Measurements from ENCODE around the gene GNAS.

GNAS gene

GRCh38 chr20:58868795-58869194 lies 16.3 kb downstream of the GNAS start:
- no peak overlapping the region for H3K27ac ChIP-seq
- no peak for TF ChIP-seq ZFX (IDR thresholded peaks at IDR 0.05)

GRCh38 chr20:58869662-58870227 lies 17.2 kb downstream of the GNAS start:
- TF ChIP-seq ZFX (IDR thresholded peaks at IDR 0.05) (no peak), CTCF (conservative IDR thresholded peaks at IDR 0.05) (no peak)
- H3K27ac ChIP-seq: no peak overlapping the region

- peak; percentile 94 for TF ChIP-seq CTCF (conservative IDR thresholded peaks at IDR 0.05)
- no peak for TF ChIP-seq ZFX (IDR thresholded peaks at IDR 0.05)
- H3K27ac ChIP-seq: no peak overlapping the region
Measured at GRCh38 chr20:58870293-58871014, 17.9 kb downstream of the GNAS start.

- no peak for TF ChIP-seq CTCF (conservative IDR thresholded peaks at IDR 0.05)
- no peak for TF ChIP-seq ZFX (IDR thresholded peaks at IDR 0.05)
- no peak overlapping the region for H3K27ac ChIP-seq
Measured at GRCh38 chr20:58871533-58872102, 19.1 kb downstream of the GNAS start.

GRCh38 chr20:58874469-58874868 lies 22.0 kb downstream of the GNAS start:
- H3K27ac ChIP-seq: no peak overlapping the region
- TF ChIP-seq CTCF (conservative IDR thresholded peaks at IDR 0.05): no peak
- no peak for TF ChIP-seq ZFX (IDR thresholded peaks at IDR 0.05)

- no peak overlapping the region for H3K27ac ChIP-seq
- TF ChIP-seq CTCF (conservative IDR thresholded peaks at IDR 0.05) (no peak), ZFX (IDR thresholded peaks at IDR 0.05) (no peak)
Measured at GRCh38 chr20:58875111-58875510, 22.6 kb downstream of the GNAS start.

- no peak overlapping the region for H3K27ac ChIP-seq
- TF ChIP-seq CTCF (conservative IDR thresholded peaks at IDR 0.05) (no peak), ZFX (IDR thresholded peaks at IDR 0.05) (no peak)
Measured at GRCh38 chr20:58875541-58876134, 23.1 kb downstream of the GNAS start.

Measured in C4-2B (cell line).